ENCODE measurements around the gene CNPY1. TPM values are rescaled to one million over a fixed set of nuclear protein-coding genes. Genes with fewer than 3 reads are reported as not detected.
A peak's percentile ranks its signal among the peaks of the same experiment; 100 is the strongest.

The CNPY1 gene
- total RNA-seq, 1 experiment from 2014 or later: not detected

DNA sequence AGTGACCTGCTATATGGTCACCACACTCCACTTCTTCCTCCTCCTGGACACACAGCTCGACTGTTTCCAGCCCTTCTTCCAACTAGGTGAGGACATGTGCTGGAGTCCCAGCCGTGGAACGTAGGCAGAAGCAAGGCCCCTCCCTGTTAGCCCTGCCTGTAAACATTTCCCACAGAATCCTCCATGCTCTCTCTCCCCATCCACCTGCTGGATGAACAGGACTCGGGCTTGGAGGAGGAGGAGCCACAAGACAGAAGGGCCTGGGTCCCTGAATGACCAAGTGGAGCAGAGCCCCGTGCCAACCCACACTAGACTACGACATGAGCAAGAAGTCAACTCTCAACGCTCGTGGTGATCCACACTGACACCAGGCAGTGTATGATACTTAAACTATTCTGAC, 9.9 kb downstream of the CNPY1 start:
- intact Hi-C loops (cut with micrococcal nuclease; ENCODE audit: unreplicated experiment): no loop called here
- H3K4me1 Mint-ChIP-seq (ENCODE audit: low read depth, unreplicated experiment): no peaks in the 10 kb centered on the region
- no peaks in the 10 kb centered on the region for H3K9me3 Mint-ChIP-seq (ENCODE audit: unreplicated experiment)
- H3K36me3 ChIP-seq (ENCODE audit: control insufficient read depth, insufficient read depth, low read length): no peaks in the 10 kb centered on the region
- no peak overlapping the region for H3K4me3 ChIP-seq (ENCODE audit: low read depth, low read length)
- no TSS peak for BruUV-seq (replicated peaks)
- H3K27me3 Mint-ChIP-seq (ENCODE audit: insufficient read depth, unreplicated experiment): peaks cover 3% of the 10 kb centered on the region
- no peak overlapping the region for H3K27ac Mint-ChIP-seq (ENCODE audit: unreplicated experiment)
- no peaks in the 10 kb centered on the region for H3K27me3 ChIP-seq (replicated peaks; ENCODE audit: control insufficient read depth, insufficient read depth, low read length)
- ChIA-PET POLR2A (no interaction called here), CTCF (no interaction called here)
- no peak for DNase-seq
- peaks cover 8% of the 10 kb centered on the region; the same call in 1 of the 2 replicates for H3K4me1 ChIP-seq
- TF ChIP-seq, protein P1, sequence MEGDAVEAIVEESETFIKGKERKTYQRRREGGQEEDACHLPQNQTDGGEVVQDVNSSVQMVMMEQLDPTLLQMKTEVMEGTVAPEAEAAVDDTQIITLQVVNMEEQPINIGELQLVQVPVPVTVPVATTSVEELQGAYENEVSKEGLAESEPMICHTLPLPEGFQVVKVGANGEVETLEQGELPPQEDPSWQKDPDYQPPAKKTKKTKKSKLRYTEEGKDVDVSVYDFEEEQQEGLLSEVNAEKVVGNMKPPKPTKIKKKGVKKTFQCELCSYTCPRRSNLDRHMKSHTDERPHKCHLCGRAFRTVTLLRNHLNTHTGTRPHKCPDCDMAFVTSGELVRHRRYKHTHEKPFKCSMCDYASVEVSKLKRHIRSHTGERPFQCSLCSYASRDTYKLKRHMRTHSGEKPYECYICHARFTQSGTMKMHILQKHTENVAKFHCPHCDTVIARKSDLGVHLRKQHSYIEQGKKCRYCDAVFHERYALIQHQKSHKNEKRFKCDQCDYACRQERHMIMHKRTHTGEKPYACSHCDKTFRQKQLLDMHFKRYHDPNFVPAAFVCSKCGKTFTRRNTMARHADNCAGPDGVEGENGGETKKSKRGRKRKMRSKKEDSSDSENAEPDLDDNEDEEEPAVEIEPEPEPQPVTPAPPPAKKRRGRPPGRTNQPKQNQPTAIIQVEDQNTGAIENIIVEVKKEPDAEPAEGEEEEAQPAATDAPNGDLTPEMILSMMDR (IDR thresholded peaks at IDR 0.05; ENCODE audit: insufficient read depth in 1 of 2, low read depth in 1 of 2, low read length in 1 of 2, severe bottlenecking in 1 of 2, unreplicated experiment in 1 of 2): no peak
- no peaks in the 10 kb centered on the region for H3K9me3 ChIP-seq
- H3K36me3 Mint-ChIP-seq (ENCODE audit: insufficient read depth, unreplicated experiment): no peaks in the 10 kb centered on the region
- no peak overlapping the region for H3K4me3 Mint-ChIP-seq (ENCODE audit: unreplicated experiment)

DNA sequence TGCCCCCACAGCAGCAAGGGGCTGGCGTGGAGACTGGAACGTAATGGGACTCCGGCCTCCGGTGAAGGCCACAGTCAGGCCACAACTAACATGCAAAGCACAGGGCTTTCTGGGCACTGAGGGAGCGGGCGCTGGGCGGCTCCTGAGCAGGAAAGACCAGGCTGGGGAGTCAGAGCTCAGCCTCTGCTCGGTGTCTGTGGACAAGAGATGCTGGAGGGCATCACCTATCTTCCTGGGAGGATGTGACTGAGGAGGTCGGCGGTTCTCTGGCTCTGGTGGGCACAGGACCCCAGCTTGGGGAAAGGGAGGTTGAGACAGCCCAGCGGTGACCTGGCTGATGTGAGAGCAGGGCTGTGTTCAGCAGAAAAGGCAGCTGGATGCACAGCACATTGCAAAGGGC, 11.7 kb downstream of the CNPY1 start:
- Mint-ChIP-seq H3K4me3 (ENCODE audit: unreplicated experiment) (no peak overlapping the region), H3K27me3 (ENCODE audit: insufficient read depth, unreplicated experiment) (peaks cover 3% of the 10 kb centered on the region), H3K36me3 (ENCODE audit: insufficient read depth, unreplicated experiment) (no peaks in the 10 kb centered on the region), H3K4me1 (ENCODE audit: low read depth, unreplicated experiment) (peaks cover 7% of the 10 kb centered on the region), H3K27ac (ENCODE audit: unreplicated experiment) (no peak overlapping the region), H3K9me3 (ENCODE audit: unreplicated experiment) (no peaks in the 10 kb centered on the region)
- BruUV-seq (replicated peaks): no TSS peak
- H3K9me3 ChIP-seq: no peaks in the 10 kb centered on the region
- TF ChIP-seq, protein P1 (IDR thresholded peaks at IDR 0.05; ENCODE audit: insufficient read depth in 1 of 2, low read depth in 1 of 2, low read length in 1 of 2, severe bottlenecking in 1 of 2, unreplicated experiment in 1 of 2): no peak
- H3K4me3 ChIP-seq (ENCODE audit: low read depth, low read length): no peak overlapping the region
- H3K27me3 ChIP-seq (replicated peaks; ENCODE audit: control insufficient read depth, insufficient read depth, low read length): no peaks in the 10 kb centered on the region
- DNase-seq: no peak
- CTCF ChIA-PET: interaction anchor here (0.7 kb wide), 1 partner anchor 155 kb away, joined by 3 read pairs; no protein-coding TSS in a partner anchor
- POLR2A ChIA-PET: no interaction called here
- no peaks in the 10 kb centered on the region for H3K36me3 ChIP-seq (ENCODE audit: control insufficient read depth, insufficient read depth, low read length)
- intact Hi-C loops (cut with micrococcal nuclease; ENCODE audit: unreplicated experiment): loop anchor here (5.0 kb wide), 1 partner anchor 203 kb away; no protein-coding TSS in a partner anchor
- peaks cover 18% of the 10 kb centered on the region; the same call in 1 of the 2 replicates for H3K4me1 ChIP-seq

DNA sequence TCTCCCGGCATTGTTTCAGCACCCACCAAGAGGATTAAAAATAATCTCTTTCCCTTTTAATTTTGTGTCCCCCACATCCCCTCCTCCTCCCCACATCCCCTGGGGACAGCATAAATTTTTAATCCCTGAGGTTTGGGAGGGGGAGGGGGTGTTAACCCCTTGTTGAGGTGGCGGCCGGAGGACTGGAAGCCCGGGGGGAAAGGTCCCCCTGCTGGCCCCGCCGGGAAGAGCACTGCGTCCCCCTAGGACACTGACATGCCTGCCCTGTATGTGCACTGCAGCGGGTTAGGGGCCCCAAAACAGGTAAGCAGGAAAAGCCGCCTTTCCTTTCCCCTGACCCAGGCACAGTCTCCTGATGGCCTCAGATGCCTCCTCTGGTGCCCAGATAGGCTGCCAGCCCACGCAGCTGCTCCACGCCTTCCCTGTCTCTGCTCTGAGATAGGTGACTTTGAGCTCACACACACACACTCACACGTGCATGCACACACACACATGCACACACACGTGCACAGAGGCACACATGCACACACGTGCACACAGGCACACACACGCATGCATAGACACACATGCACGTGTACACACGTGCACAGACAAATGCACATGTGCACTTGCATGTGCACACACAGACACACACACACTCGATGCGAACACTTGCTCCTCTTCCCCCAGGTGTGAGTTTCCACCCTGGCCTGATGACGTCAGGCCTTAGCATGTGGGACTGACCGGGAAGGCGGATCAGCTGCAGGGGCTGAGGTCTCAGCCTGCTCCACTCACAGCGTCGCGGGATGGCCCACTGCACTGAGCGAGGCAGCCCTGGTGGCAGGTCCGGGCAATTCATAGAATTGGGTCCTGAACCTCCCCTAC, 12.3 kb downstream of the CNPY1 start:
- Mint-ChIP-seq H3K36me3 (ENCODE audit: insufficient read depth, unreplicated experiment) (no peaks in the 10 kb centered on the region), H3K4me1 (ENCODE audit: low read depth, unreplicated experiment) (peaks cover 7% of the 10 kb centered on the region), H3K27ac (ENCODE audit: unreplicated experiment) (no peak overlapping the region), H3K27me3 (ENCODE audit: insufficient read depth, unreplicated experiment) (peaks cover 3% of the 10 kb centered on the region), H3K9me3 (ENCODE audit: unreplicated experiment) (no peaks in the 10 kb centered on the region), H3K4me3 (ENCODE audit: unreplicated experiment) (peak overlapping the region; percentile 55)
- DNase-seq: peak in 1 of 2 experiments; percentile 41
- H3K4me3 ChIP-seq (ENCODE audit: low read depth, low read length): no peak overlapping the region; the same call in 1 of the 2 replicates
- H3K27me3 ChIP-seq (replicated peaks; ENCODE audit: control insufficient read depth, insufficient read depth, low read length): no peaks in the 10 kb centered on the region
- ChIA-PET POLR2A (no interaction called here), CTCF (no interaction called here)
- intact Hi-C loops (cut with micrococcal nuclease; ENCODE audit: unreplicated experiment): loop anchor here (5.0 kb wide), 1 partner anchor 203 kb away; no protein-coding TSS in a partner anchor
- no TSS peak for BruUV-seq (replicated peaks)
- peaks cover 18% of the 10 kb centered on the region; the same call in 1 of the 2 replicates for H3K4me1 ChIP-seq
- TF ChIP-seq, protein P1 (IDR thresholded peaks at IDR 0.05; ENCODE audit: insufficient read depth in 1 of 2, low read depth in 1 of 2, low read length in 1 of 2, severe bottlenecking in 1 of 2, unreplicated experiment in 1 of 2): peak; percentile 49 to 60
- H3K9me3 ChIP-seq: no peaks in the 10 kb centered on the region
- no peaks in the 10 kb centered on the region for H3K36me3 ChIP-seq (ENCODE audit: control insufficient read depth, insufficient read depth, low read length)

Data from Caco-2 (cell line).